Hepatocyte (in vitro differentiated cells): ENCODE results near the gene HDDC3. TPM values are rescaled to one million over a fixed set of nuclear protein-coding genes. Genes with fewer than 3 reads are reported as not detected.

ENCODE experiments used
- DNase-seq: peaks from one replicate; pipeline ENCODE4 v3.0.0-alpha.2; 2016; ENCODE audit warnings: low spot score
- H2AFZ ChIP-seq: fragments of 200-600 bp; sonication (generic); 2 replicates; pipeline ENCODE4 v1.6.0; 2016; ENCODE audit warnings: antibody characterized with exemption, mild to moderate bottlenecking
- H3K27ac ChIP-seq: fragments of 200-600 bp; sonication (generic); 2 replicates; pipeline ENCODE4 v1.5.1; 2016; ENCODE audit warnings: mild to moderate bottlenecking
- H3K27me3 ChIP-seq: fragments of 200-600 bp; sonication (generic); 2 replicates; pipeline ENCODE4 v1.6.1; 2016
- H3K36me3 ChIP-seq: fragments of 200-600 bp; sonication (generic); replicated peaks from 2 replicates; pipeline ENCODE4 v1.5.1; 2016; ENCODE audit warnings: low read depth; ENCODE audit not compliant: insufficient read depth
- H3K4me1 ChIP-seq: fragments of 200-600 bp; sonication (generic); 2 replicates; pipeline ENCODE4 v1.5.1; 2016; ENCODE audit warnings: mild to moderate bottlenecking, moderate library complexity; ENCODE audit not compliant: insufficient read depth
- H3K4me2 ChIP-seq: fragments of 200-600 bp; sonication (generic); 2 replicates; pipeline ENCODE4 v1.6.0; 2016
- H3K4me3 ChIP-seq: fragments of 200-600 bp; sonication (generic); 2 replicates; pipeline ENCODE4 v1.5.1; 2016; ENCODE audit warnings: mild to moderate bottlenecking
- H3K79me2 ChIP-seq: fragments of 200-600 bp; sonication (generic); 2 replicates; pipeline ENCODE4 v1.6.0; 2017; ENCODE audit warnings: mild to moderate bottlenecking
- H3K9me2 ChIP-seq: fragments of 200-600 bp; sonication (generic); replicated peaks from 2 replicates; pipeline ENCODE4 v1.6.0; 2017; ENCODE audit warnings: mild to moderate bottlenecking; ENCODE audit not compliant: insufficient read depth
- H3K9me3 ChIP-seq: fragments of 200-600 bp; sonication (generic); 2 replicates; pipeline ENCODE4 v1.5.1; 2016; ENCODE audit warnings: low read depth, mild to moderate bottlenecking
- H4K20me1 ChIP-seq: fragments of 200-600 bp; sonication (generic); 2 replicates; pipeline ENCODE4 v1.6.0; 2016; ENCODE audit warnings: mild to moderate bottlenecking; ENCODE audit not compliant: insufficient read depth, poor library complexity, severe bottlenecking
- CTCF ChIP-seq: fragments of 200-600 bp; sonication (generic); IDR thresholded peaks from 2 replicates; pipeline ENCODE4 v1.5.1; 2016; ENCODE audit warnings: antibody characterized with exemption, mild to moderate bottlenecking; ENCODE audit not compliant: poor library complexity
- EZH2 ChIP-seq: fragments of 200-600 bp; sonication (generic); IDR thresholded peaks from 2 replicates; pipeline ENCODE4 v1.6.1; 2016; ENCODE audit warnings: antibody characterized with exemption, mild to moderate bottlenecking, borderline replicate concordance
- EZH2phosphoT487 ChIP-seq: fragments of 200-600 bp; sonication (generic); IDR thresholded peaks from one replicate; pipeline ENCODE4 v1.6.1; 2018; ENCODE audit warnings: antibody characterized with exemption, mild to moderate bottlenecking, low read depth, moderate library complexity; ENCODE audit not compliant: unreplicated experiment, severe bottlenecking
- WGBS: methylation state at CpG from one replicate; pipeline ENCODE4 v1.1.6; 2016; ENCODE audit warnings: low lambda C conversion rate; ENCODE audit errors: missing lambda C conversion rate; 5-methylcytosine and 5-hydroxymethylcytosine counted together
- polyA plus RNA-seq: library from polyadenylated mRNA; unstranded; fragments of >200 nt; fragmentation: Nextera tagmentation; extraction: Ambion mirVana; gene quantifications from 2 replicates; pipeline ENCODE4 v1.2.1, GENCODE V29; 2016
- total RNA-seq: library from RNA; depleted of rRNA; stranded (reverse); fragments of >200 nt; gene quantifications from 2 replicates; pipeline ENCODE4 v1.2.3, GENCODE V29; 2014

The HDDC3 gene
- total and polyA plus RNA-seq, 2 experiments from 2014 or later, result 15.4 to 20.0 TPM

GRCh38 chr15:90917569-90917968 lies 14.8 kb downstream of the HDDC3 start:
- no peak overlapping the region for H3K27ac ChIP-seq
- DNase-seq, result no peak
- WGBS, result 96% methylated on average over 12 of the region's 12 CpGs
- no peak overlapping the region for H2AFZ ChIP-seq
- no peaks in the 10 kb centered on the region for H3K79me2 ChIP-seq
- H3K4me1 ChIP-seq, result no peaks in the 10 kb centered on the region
- no peaks in the 10 kb centered on the region for H3K9me3 ChIP-seq
- no peaks in the 10 kb centered on the region for H3K27me3 ChIP-seq
- no peaks in the 10 kb centered on the region for H4K20me1 ChIP-seq
- TF ChIP-seq EZH2phosphoT487, result no peak
- no peak for TF ChIP-seq CTCF
- TF ChIP-seq EZH2, result no peak
- no peaks in the 10 kb centered on the region for H3K9me2 ChIP-seq
- no peaks in the 10 kb centered on the region for H3K36me3 ChIP-seq
- no peak overlapping the region for H3K4me3 ChIP-seq
- no peak overlapping the region for H3K4me2 ChIP-seq

GRCh38 chr15:90916461-90916860 lies 15.9 kb downstream of the HDDC3 start:
- Histone ChIP-seq H2AFZ (no peak overlapping the region), H3K9me3 (no peaks in the 10 kb centered on the region), H3K4me1 (no peaks in the 10 kb centered on the region), H3K36me3 (no peaks in the 10 kb centered on the region), H4K20me1 (no peaks in the 10 kb centered on the region), H3K27me3 (no peaks in the 10 kb centered on the region), H3K4me2 (no peak overlapping the region), H3K9me2 (no peaks in the 10 kb centered on the region), H3K27ac (no peak overlapping the region), H3K79me2 (no peaks in the 10 kb centered on the region), H3K4me3 (no peak overlapping the region)
- DNase-seq, result no peak
- no peak for TF ChIP-seq EZH2phosphoT487
- no peak for TF ChIP-seq EZH2
- no peak for TF ChIP-seq CTCF
- 89% methylated on average over 11 of the region's 11 CpGs for WGBS

GRCh38 chr15:90915808-90916440 lies 16.4 kb downstream of the HDDC3 start:
- no peaks in the 10 kb centered on the region for H3K27me3 ChIP-seq
- no peaks in the 10 kb centered on the region for H3K36me3 ChIP-seq
- H3K4me2 ChIP-seq, result no peak overlapping the region
- TF ChIP-seq CTCF, result no peak
- no peak for TF ChIP-seq EZH2phosphoT487
- no peak for TF ChIP-seq EZH2
- H3K79me2 ChIP-seq, result no peaks in the 10 kb centered on the region
- H3K4me1 ChIP-seq, result no peaks in the 10 kb centered on the region
- no peak overlapping the region for H3K27ac ChIP-seq
- no peak for DNase-seq
- WGBS, result 86% methylated on average over 25 of the region's 25 CpGs
- H3K9me2 ChIP-seq, result no peaks in the 10 kb centered on the region
- H4K20me1 ChIP-seq, result no peaks in the 10 kb centered on the region
- no peaks in the 10 kb centered on the region for H3K9me3 ChIP-seq
- H2AFZ ChIP-seq, result no peak overlapping the region
- no peak overlapping the region for H3K4me3 ChIP-seq
